HepG2 (cell line): Measurements from ENCODE around the gene PTAR1. TPM values are rescaled to one million over a fixed set of nuclear protein-coding genes. Genes with fewer than 3 reads are reported as not detected.

Source experiments
- BCL6 ChIP-seq: IDR thresholded peaks from 2 replicates; pipeline ENCODE4 v1.6.1; 2016; ENCODE audit warnings: missing genetic modification reagents, missing compliant biosample characterization
- FOXK1 ChIP-seq: sonication (generic); formaldehyde crosslinking; IDR thresholded peaks from 2 replicates; pipeline ENCODE4 v1.4.0; 2020; ENCODE audit warnings: low read depth, missing genetic modification reagents, borderline replicate concordance
- FOXM1 ChIP-seq: sonication (generic); formaldehyde crosslinking; IDR thresholded peaks from 2 replicates; pipeline ENCODE4 v1.5.0; 2020; ENCODE audit warnings: missing genetic modification reagents
- FOXO1 ChIP-seq: sonication (generic); formaldehyde crosslinking; IDR thresholded peaks from 2 replicates; pipeline ENCODE4 v1.4.0; 2020; ENCODE audit warnings: missing genetic modification reagents
- KAT7 ChIP-seq: IDR thresholded peaks from 2 replicates; pipeline ENCODE4 v1.6.1; 2018; ENCODE audit warnings: borderline replicate concordance, missing compliant biosample characterization
- MXD4 ChIP-seq: IDR thresholded peaks from 2 replicates; pipeline ENCODE4 v1.6.1; 2016; ENCODE audit warnings: mild to moderate bottlenecking, missing biosample characterization, missing genetic modification reagents
- MZF1 ChIP-seq: sonication (generic); formaldehyde crosslinking; IDR thresholded peaks from 2 replicates; pipeline ENCODE4 v1.8.1; 2023; ENCODE audit warnings: mild to moderate bottlenecking, missing genetic modification reagents, borderline replicate concordance
- NR2F2 ChIP-seq: IDR thresholded peaks from 2 replicates; pipeline ENCODE4 v1.6.1; 2012; ENCODE audit warnings: low read depth, inconsistent platforms, borderline replicate concordance
- PRMT3 ChIP-seq: sonication (generic); formaldehyde crosslinking; IDR thresholded peaks from 2 replicates; pipeline ENCODE4 v1.8.1; 2022; ENCODE audit warnings: low read depth, mild to moderate bottlenecking, moderate library complexity, missing genetic modification reagents, borderline replicate concordance
- SAP130 ChIP-seq: IDR thresholded peaks from 2 replicates; pipeline ENCODE4 v1.6.1; 2016; ENCODE audit warnings: low read depth
- SSRP1 ChIP-seq: IDR thresholded peaks from 2 replicates; pipeline ENCODE4 v1.6.1; 2016; ENCODE audit warnings: control low read depth
- TCF7 ChIP-seq: sonication (generic); IDR thresholded peaks from 2 replicates; pipeline ENCODE4 v1.6.1; 2016; ENCODE audit warnings: antibody characterized with exemption, low read depth
- ZFP36 ChIP-seq: fragments of 150-350 bp; IDR thresholded peaks from 2 replicates; pipeline ENCODE4 v1.6.1; 2018; ENCODE audit warnings: borderline replicate concordance, low read length, low read depth; ENCODE audit not compliant: partially characterized antibody
- ZNF282 ChIP-seq: fragments of 450-650 bp; IDR thresholded peaks from 2 replicates; pipeline ENCODE4 v1.6.1; 2018; ENCODE audit not compliant: partially characterized antibody
- ZNF441 ChIP-seq: sonication (generic); formaldehyde crosslinking; IDR thresholded peaks from 2 replicates; pipeline ENCODE4 v1.7.0; 2021; ENCODE audit warnings: missing genetic modification reagents, borderline replicate concordance
- ZNF567 ChIP-seq: sonication (generic); formaldehyde crosslinking; IDR thresholded peaks from 2 replicates; pipeline ENCODE4 v1.8.1; 2023; ENCODE audit warnings: mild to moderate bottlenecking, missing genetic modification reagents, borderline replicate concordance
- ZNF652 ChIP-seq: IDR thresholded peaks from 2 replicates; pipeline ENCODE4 v1.6.1; 2016; ENCODE audit warnings: low read depth, borderline replicate concordance
- ZNF780A ChIP-seq: sonication (generic); formaldehyde crosslinking; IDR thresholded peaks from 2 replicates; pipeline ENCODE4 v1.8.0; 2022; ENCODE audit warnings: mild to moderate bottlenecking, missing genetic modification reagents, moderate library complexity
- polyA plus RNA-seq, 8 experiments: library from polyadenylated mRNA; depleted of rRNA in 3 of 8; stranded (reverse) in 7 of 8; unstranded in 1 of 8; fragments of >200 nt; fragmentation: Illumina TruSeq in 4 of 8; extraction: Trizol in 4 of 8; gene quantifications; 2 replicates each; pipeline versions ENCODE4 v1.2.1 to v1.2.3, GENCODE V29; 2011 to 2016; ENCODE audit warnings: low read depth in 4 of 8, missing spikeins in 1 of 8, mixed read lengths in 1 of 8; ENCODE audit not compliant: insufficient read depth in 1 of 8
- total RNA-seq, 5 experiments: library from RNA; depleted of rRNA; stranded (reverse); fragments of >200 nt; fragmentation: Illumina TruSeq; extraction: Trizol; gene quantifications; 2 replicates each; pipeline ENCODE4 v1.2.3, GENCODE V29; 2016; ENCODE audit warnings: low read depth in 1 of 5
- TF ChIP-seq, protein P1 (sequence below): sonication (generic); formaldehyde crosslinking; IDR thresholded peaks from 2 replicates; pipeline ENCODE4 v1.5.0; 2020; ENCODE audit warnings: mild to moderate bottlenecking, missing genetic modification reagents
- TF ChIP-seq, protein P2 (sequence below): sonication (generic); formaldehyde crosslinking; IDR thresholded peaks from 2 replicates; pipeline ENCODE4 v1.8.0; 2022; ENCODE audit warnings: low read depth, missing genetic modification reagents
- TF ChIP-seq, protein P3 (sequence below): sonication (generic); formaldehyde crosslinking; IDR thresholded peaks from 2 replicates; pipeline ENCODE4 v1.5.1; 2020; ENCODE audit warnings: mild to moderate bottlenecking, missing genetic modification reagents, borderline replicate concordance
- TF ChIP-seq, protein P4 (sequence below): IDR thresholded peaks from 2 replicates; pipeline ENCODE4 v1.6.1; 2016; ENCODE audit warnings: missing compliant biosample characterization, missing genetic modification reagents, borderline replicate concordance

Gene PTAR1
- total and polyA plus RNA-seq, 2 of the 13 experiments (the other 11 are each of a cell fraction or from before 2014, with no cell fraction given), result 26.5 to 42.1 TPM

DNA sequence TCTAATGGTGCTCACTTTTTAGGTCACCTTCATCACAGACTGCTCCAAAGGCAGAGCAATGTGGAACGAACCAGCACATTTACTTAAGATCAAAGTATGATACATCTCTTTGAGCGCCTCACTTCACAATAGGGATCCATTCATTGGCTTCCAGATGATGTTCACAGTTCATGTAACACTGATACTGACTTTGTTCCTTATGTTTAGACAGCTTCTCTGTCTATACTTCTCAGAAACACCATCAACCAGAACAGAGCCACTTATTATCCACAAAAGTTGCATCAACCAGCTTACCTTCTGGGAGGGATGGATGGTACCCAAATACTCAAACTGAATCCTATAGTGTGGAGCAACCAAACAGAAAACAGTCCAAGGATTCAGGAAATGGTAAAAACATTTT, 4.6 kb downstream of the PTAR1 start (continued):
- TF ChIP-seq FOXO1, result no peak
- no peak for TF ChIP-seq MZF1 (CRISPR knock-in tag)
- no peak for TF ChIP-seq ZNF567 (CRISPR knock-in tag)
- TF ChIP-seq, protein P1, sequence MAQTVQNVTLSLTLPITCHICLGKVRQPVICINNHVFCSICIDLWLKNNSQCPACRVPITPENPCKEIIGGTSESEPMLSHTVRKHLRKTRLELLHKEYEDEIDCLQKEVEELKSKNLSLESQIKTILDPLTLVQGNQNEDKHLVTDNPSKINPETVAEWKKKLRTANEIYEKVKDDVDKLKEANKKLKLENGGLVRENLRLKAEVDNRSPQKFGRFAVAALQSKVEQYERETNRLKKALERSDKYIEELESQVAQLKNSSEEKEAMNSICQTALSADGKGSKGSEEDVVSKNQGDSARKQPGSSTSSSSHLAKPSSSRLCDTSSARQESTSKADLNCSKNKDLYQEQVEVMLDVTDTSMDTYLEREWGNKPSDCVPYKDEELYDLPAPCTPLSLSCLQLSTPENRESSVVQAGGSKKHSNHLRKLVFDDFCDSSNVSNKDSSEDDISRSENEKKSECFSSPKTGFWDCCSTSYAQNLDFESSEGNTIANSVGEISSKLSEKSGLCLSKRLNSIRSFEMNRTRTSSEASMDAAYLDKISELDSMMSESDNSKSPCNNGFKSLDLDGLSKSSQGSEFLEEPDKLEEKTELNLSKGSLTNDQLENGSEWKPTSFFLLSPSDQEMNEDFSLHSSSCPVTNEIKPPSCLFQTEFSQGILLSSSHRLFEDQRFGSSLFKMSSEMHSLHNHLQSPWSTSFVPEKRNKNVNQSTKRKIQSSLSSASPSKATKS, result no peak
- TF ChIP-seq, protein P2, sequence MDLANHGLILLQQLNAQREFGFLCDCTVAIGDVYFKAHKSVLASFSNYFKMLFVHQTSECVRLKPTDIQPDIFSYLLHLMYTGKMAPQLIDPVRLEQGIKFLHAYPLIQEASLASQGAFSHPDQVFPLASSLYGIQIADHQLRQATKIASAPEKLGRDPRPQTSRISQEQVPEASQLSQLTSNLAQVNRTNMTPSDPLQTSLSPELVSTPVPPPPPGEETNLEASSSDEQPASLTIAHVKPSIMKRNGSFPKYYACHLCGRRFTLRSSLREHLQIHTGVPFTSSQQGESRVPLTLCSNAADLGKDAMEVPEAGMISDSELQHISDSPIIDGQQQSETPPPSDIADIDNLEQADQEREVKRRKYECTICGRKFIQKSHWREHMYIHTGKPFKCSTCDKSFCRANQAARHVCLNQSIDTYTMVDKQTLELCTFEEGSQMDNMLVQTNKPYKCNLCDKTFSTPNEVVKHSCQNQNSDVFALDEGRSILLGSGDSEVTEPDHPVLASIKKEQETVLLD (CRISPR knock-in tag), result no peak
- no peak for TF ChIP-seq FOXK1
- no peak for TF ChIP-seq NR2F2
- TF ChIP-seq, protein P3, sequence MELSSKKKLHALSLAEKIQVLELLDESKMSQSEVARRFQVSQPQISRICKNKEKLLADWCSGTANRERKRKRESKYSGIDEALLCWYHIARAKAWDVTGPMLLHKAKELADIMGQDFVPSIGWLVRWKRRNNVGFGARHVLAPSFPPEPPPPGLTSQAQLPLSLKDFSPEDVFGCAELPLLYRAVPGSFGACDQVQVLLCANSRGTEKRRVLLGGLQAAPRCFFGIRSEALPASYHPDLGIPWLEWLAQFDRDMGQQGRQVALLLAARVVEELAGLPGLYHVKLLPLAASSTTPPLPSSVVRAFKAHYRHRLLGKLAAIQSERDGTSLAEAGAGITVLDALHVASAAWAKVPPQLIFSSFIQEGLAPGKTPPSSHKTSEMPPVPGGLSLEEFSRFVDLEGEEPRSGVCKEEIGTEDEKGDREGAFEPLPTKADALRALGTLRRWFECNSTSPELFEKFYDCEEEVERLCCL (CRISPR knock-in tag), result no peak
- peak; percentile 47; the same call in 1 of the 2 replicates for TF ChIP-seq BCL6 (CRISPR knock-in tag)
- no peak for TF ChIP-seq ZNF780A (CRISPR knock-in tag)
- no peak for TF ChIP-seq ZNF282
- TF ChIP-seq PRMT3 (CRISPR knock-in tag), result no peak
- no peak for TF ChIP-seq ZNF441 (CRISPR knock-in tag)
- TF ChIP-seq ZNF652 (CRISPR knock-in tag), result no peak
- peak; percentile 27; the same call in 1 of the 2 replicates for TF ChIP-seq SAP130 (CRISPR knock-in tag)
- peak; percentile 65 for TF ChIP-seq TCF7
- TF ChIP-seq ZFP36, result no peak
- TF ChIP-seq MXD4 (CRISPR knock-in tag), result no peak
- TF ChIP-seq SSRP1 (CRISPR knock-in tag), result no peak
- no peak for TF ChIP-seq KAT7 (CRISPR knock-in tag)
- TF ChIP-seq, protein P4, sequence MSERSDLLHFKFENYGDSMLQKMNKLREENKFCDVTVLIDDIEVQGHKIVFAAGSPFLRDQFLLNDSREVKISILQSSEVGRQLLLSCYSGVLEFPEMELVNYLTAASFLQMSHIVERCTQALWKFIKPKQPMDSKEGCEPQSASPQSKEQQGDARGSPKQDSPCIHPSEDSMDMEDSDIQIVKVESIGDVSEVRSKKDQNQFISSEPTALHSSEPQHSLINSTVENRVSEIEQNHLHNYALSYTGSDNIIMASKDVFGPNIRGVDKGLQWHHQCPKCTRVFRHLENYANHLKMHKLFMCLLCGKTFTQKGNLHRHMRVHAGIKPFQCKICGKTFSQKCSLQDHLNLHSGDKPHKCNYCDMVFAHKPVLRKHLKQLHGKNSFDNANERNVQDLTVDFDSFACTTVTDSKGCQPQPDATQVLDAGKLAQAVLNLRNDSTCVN (CRISPR knock-in tag), result no peak
- TF ChIP-seq FOXM1 (CRISPR knock-in tag), result no peak
